T-helper 2 cell treated with Interferon-gamma antibody and Interleukin-4, amounts not matched to agents 100 ng/mL and 5 ng/mL, for 36 hours (primary cell): ENCODE data around the gene CPZ. TPM values are rescaled to one million over a fixed set of nuclear protein-coding genes. Genes with fewer than 3 reads are reported as not detected.

ENCODE experiments used
- intact Hi-C: fragments of 100-400 bp; cut with micrococcal nuclease; formaldehyde crosslinking; loops from one replicate; pipeline ENCODE4 v1.15.1; 2023
- total RNA-seq: library from RNA; stranded (reverse); gene quantifications from 2 replicates; pipeline ENCODE4 v1.2.3, GENCODE V29; 2022

The CPZ gene
- 0.11 TPM in 1 of 2 replicates, not detected in the other for total RNA-seq

- intact Hi-C loops, result loop anchor here (10.0 kb wide), 1 partner anchor 348 kb away; no protein-coding TSS in a partner anchor
Measured at GRCh38 chr4:8592366-8593263, at the start of gene CPZ. TSS of gene CPZ (plus strand) at chr4:8592765. CDS start at chr4:8592834, 69 bp downstream.

GRCh38 chr4:8542776-8543525 is 49.6 kb upstream of the CPZ start:
- intact Hi-C loops, result no loop called here

- intact Hi-C loops, result no loop called here
Measured at GRCh38 chr4:8543623-8544022, 48.9 kb upstream of the CPZ start.

GRCh38 chr4:8544282-8544681 is 48.3 kb upstream of the CPZ start:
- intact Hi-C loops, result no loop called here

- intact Hi-C loops, result no loop called here
Measured at GRCh38 chr4:8544741-8545438, 47.7 kb upstream of the CPZ start.

GRCh38 chr4:8545439-8545765 is 47.2 kb upstream of the CPZ start:
- intact Hi-C loops, result no loop called here

GRCh38 chr4:8546766-8547107 is 45.8 kb upstream of the CPZ start:
- intact Hi-C loops, result no loop called here

GRCh38 chr4:8547108-8547911 is 45.3 kb upstream of the CPZ start:
- intact Hi-C loops, result no loop called here

- intact Hi-C loops, result no loop called here
Measured at GRCh38 chr4:8547912-8548730, 44.4 kb upstream of the CPZ start.

GRCh38 chr4:8548731-8549351 is 43.7 kb upstream of the CPZ start:
- intact Hi-C loops, result no loop called here

GRCh38 chr4:8549352-8549931 is 43.1 kb upstream of the CPZ start:
- intact Hi-C loops, result no loop called here

GRCh38 chr4:8550691-8551090 is 41.9 kb upstream of the CPZ start:
- intact Hi-C loops, result no loop called here

- intact Hi-C loops, result no loop called here
Measured at GRCh38 chr4:8552024-8552423, 40.5 kb upstream of the CPZ start.

- intact Hi-C loops, result no loop called here
Measured at GRCh38 chr4:8552581-8553205, 39.9 kb upstream of the CPZ start.

GRCh38 chr4:8553216-8553615 is 39.3 kb upstream of the CPZ start:
- intact Hi-C loops, result no loop called here

- intact Hi-C loops, result no loop called here
Measured at GRCh38 chr4:8553991-8554405, 38.6 kb upstream of the CPZ start.

- intact Hi-C loops, result no loop called here
Measured at GRCh38 chr4:8554555-8555100, 37.9 kb upstream of the CPZ start.

- intact Hi-C loops, result no loop called here
Measured at GRCh38 chr4:8555716-8556115, 36.8 kb upstream of the CPZ start.
